IMR-90 (cell line): ENCODE data around the gene KRTAP10-10. TPM values are rescaled to one million over a fixed set of nuclear protein-coding genes. Genes with fewer than 3 reads are reported as not detected.

Source experiments
- ATAC-seq: fragments of 200-7000 bp; cut with Tn5 transposase; 2 replicates; pipeline ENCODE4 v1.9.1; 2020; ENCODE audit warnings: low read depth, mild to moderate bottlenecking, moderate library complexity
- BruUV-seq: library from RNA; stranded (reverse); fragments of 400-500 nt; replicated peaks from 2 replicates; lab custom pipeline; 2021; lab: Mats Ljungman, UMichigan
- CTCF ChIA-PET: fragments of 300-600 bp; formaldehyde crosslinking; extraction: SDS; loops from one replicate; lab custom pipeline; 2021; ENCODE audit warnings: antibody characterized with exemption; lab: Yijun Ruan, JAX
- POLR2A ChIA-PET: fragments of 300-600 bp; sonication (Branson Sonifier 250); formaldehyde crosslinking; loops from one replicate; lab custom pipeline; 2022; ENCODE audit warnings: antibody characterized with exemption; ENCODE audit not compliant: unreplicated experiment; lab: Charles Lee
- DNase-seq: peaks from one replicate; pipeline ENCODE4 v3.0.0; 2013
- H2AFZ ChIP-seq: replicated peaks from 2 replicates; pipeline ENCODE3; 2013; ENCODE audit warnings: low read length, mild to moderate bottlenecking; ENCODE audit not compliant: poor library complexity
- H2AK5ac ChIP-seq: 2 replicates; pipeline ENCODE4 v1.6.1; 2013; ENCODE audit warnings: low read depth, low read length, inconsistent platforms
- H2AK9ac ChIP-seq: replicated peaks from 2 replicates; pipeline ENCODE3; 2013; ENCODE audit warnings: mild to moderate bottlenecking, low read depth, low read length, moderate library complexity; ENCODE audit not compliant: poor library complexity
- H2BK120ac ChIP-seq: 2 replicates; pipeline ENCODE4 v1.6.1; 2013; ENCODE audit warnings: low read depth, low read length, inconsistent platforms
- H2BK15ac ChIP-seq: 3 replicates; pipeline ENCODE4 v1.6.1; 2013; ENCODE audit warnings: low read depth, low read length, inconsistent platforms
- H2BK20ac ChIP-seq: 2 replicates; pipeline ENCODE4 v1.6.1; 2013; ENCODE audit warnings: low read depth, mild to moderate bottlenecking, inconsistent platforms, low read length, moderate library complexity
- H2BK5ac ChIP-seq: 2 replicates; pipeline ENCODE4 v1.6.1; 2013; ENCODE audit warnings: mild to moderate bottlenecking, low read depth, low read length, inconsistent platforms; ENCODE audit not compliant: poor library complexity, severe bottlenecking
- H3K14ac ChIP-seq: replicated peaks from 2 replicates; pipeline ENCODE4 v1.6.1; 2013; ENCODE audit warnings: low read depth, low read length, inconsistent platforms
- H3K18ac ChIP-seq: 2 replicates; pipeline ENCODE4 v1.6.1; 2013; ENCODE audit warnings: low read depth, low read length, control low read depth
- H3K23ac ChIP-seq: 2 replicates; pipeline ENCODE4 v1.6.1; 2013; ENCODE audit warnings: low read depth, low read length, inconsistent platforms
- H3K27ac ChIP-seq: 2 replicates; pipeline ENCODE4 v1.5.1; 2013; ENCODE audit warnings: mild to moderate bottlenecking, control low read depth, low read length; ENCODE audit not compliant: insufficient read depth
- H3K27me3 ChIP-seq: 2 replicates; pipeline ENCODE4 v1.6.1; 2013; ENCODE audit warnings: low read length; ENCODE audit not compliant: control insufficient read depth, insufficient read depth
- H3K36me3 ChIP-seq: 2 replicates; pipeline ENCODE4 v1.6.1; 2013; ENCODE audit warnings: low read length, mixed read lengths; ENCODE audit not compliant: control insufficient read depth, insufficient read depth
- H3K4ac ChIP-seq: 2 replicates; pipeline ENCODE4 v1.6.1; 2013; ENCODE audit warnings: low read depth, low read length, inconsistent platforms
- H3K4me1 ChIP-seq: 2 replicates; pipeline ENCODE4 v1.6.1; 2013; ENCODE audit warnings: low read length, mixed read lengths; ENCODE audit not compliant: control insufficient read depth, insufficient read depth
- H3K4me2 ChIP-seq: 2 replicates; pipeline ENCODE4 v1.6.1; 2013; ENCODE audit warnings: low read depth, mild to moderate bottlenecking, control low read depth, low read length, moderate library complexity
- H3K4me3 ChIP-seq: 2 replicates; pipeline ENCODE4 v1.5.1; 2013; ENCODE audit warnings: low read depth, mild to moderate bottlenecking, control low read depth, low read length, moderate library complexity; ENCODE audit not compliant: insufficient read depth
- H3K56ac ChIP-seq: 2 replicates; pipeline ENCODE4 v1.6.1; 2013; ENCODE audit warnings: low read length, inconsistent platforms; ENCODE audit not compliant: insufficient read depth; ENCODE audit errors: extremely low read depth
- H3K79me1 ChIP-seq, 2 experiments: 2 replicates each; pipeline ENCODE4 v1.6.1; 2013; ENCODE audit warnings: low read length in 2 of 2, inconsistent platforms in 1 of 2, low read depth in 1 of 2
- H3K9ac ChIP-seq: 2 replicates; pipeline ENCODE4 v1.6.1; 2013; ENCODE audit warnings: low read depth, low read length, control low read depth
- H3K9me1 ChIP-seq: 2 replicates; pipeline ENCODE4 v1.6.1; 2013; ENCODE audit warnings: low read length, inconsistent platforms; ENCODE audit not compliant: insufficient read depth
- H3K9me3 ChIP-seq: 2 replicates; pipeline ENCODE4 v1.6.1; 2013; ENCODE audit warnings: low read length; ENCODE audit not compliant: control insufficient read depth, insufficient read depth
- H4K20me1 ChIP-seq: 2 replicates; pipeline ENCODE4 v1.6.1; 2013; ENCODE audit warnings: low read length, inconsistent platforms; ENCODE audit not compliant: insufficient read depth
- H4K5ac ChIP-seq: 2 replicates; pipeline ENCODE4 v1.6.1; 2013; ENCODE audit warnings: mild to moderate bottlenecking, low read depth, low read length, control low read depth
- H4K8ac ChIP-seq, 2 experiments: 2 replicates each; pipeline ENCODE4 v1.6.1; 2013; ENCODE audit warnings: low read depth in 2 of 2, low read length in 2 of 2, control low read depth in 1 of 2, inconsistent platforms in 1 of 2
- H4K91ac ChIP-seq: 2 replicates; pipeline ENCODE4 v1.6.1; 2013; ENCODE audit warnings: low read depth, low read length, inconsistent platforms; ENCODE audit not compliant: insufficient read depth
- BHLHE40 ChIP-seq: fragments of 150-350 bp; IDR thresholded peaks from 2 replicates; pipeline ENCODE4 v1.6.1; 2016; ENCODE audit warnings: mild to moderate bottlenecking, low read depth, low read length
- CEBPB ChIP-seq: IDR thresholded peaks from 2 replicates; pipeline ENCODE4 v1.6.1; 2012; ENCODE audit warnings: low read depth, low read length, improper control_type of control experiment
- CHD1 ChIP-seq: IDR thresholded peaks from 2 replicates; pipeline ENCODE4 v1.6.1; 2012; ENCODE audit warnings: low read depth, low read length, improper control_type of control experiment
- CTCF ChIP-seq: conservative IDR thresholded peaks from 2 replicates; pipeline ENCODE4 v1.5.1; 2012; ENCODE audit warnings: mild to moderate bottlenecking, low read depth, low read length, improper control_type of control experiment
- ELK1 ChIP-seq: fragments of 150-350 bp; IDR thresholded peaks from 2 replicates; pipeline ENCODE4 v1.6.1; 2016; ENCODE audit warnings: low read depth, mild to moderate bottlenecking, low read length, moderate library complexity, borderline replicate concordance
- FOS ChIP-seq: fragments of 150-350 bp; IDR thresholded peaks from 2 replicates; pipeline ENCODE4 v1.6.1; 2016; ENCODE audit warnings: low read depth, low read length
- MAFK ChIP-seq: IDR thresholded peaks from 2 replicates; pipeline ENCODE4 v1.6.1; 2012; ENCODE audit warnings: low read depth, low read length, improper control_type of control experiment
- MAZ ChIP-seq: IDR thresholded peaks from 2 replicates; pipeline ENCODE4 v1.6.1; 2012; ENCODE audit warnings: low read depth, mild to moderate bottlenecking, low read length, improper control_type of control experiment, moderate library complexity, borderline replicate concordance
- MXI1 ChIP-seq: IDR thresholded peaks from 2 replicates; pipeline ENCODE4 v1.6.1; 2012; ENCODE audit warnings: low read depth, mild to moderate bottlenecking, low read length, moderate library complexity, borderline replicate concordance
- NFE2L2 ChIP-seq: fragments of 150-350 bp; IDR thresholded peaks from 2 replicates; pipeline ENCODE4 v1.6.1; 2016; ENCODE audit warnings: low read depth, mild to moderate bottlenecking, low read length
- POLR2A ChIP-seq: IDR thresholded peaks from 2 replicates; pipeline ENCODE4 v1.6.1; 2012; ENCODE audit warnings: mild to moderate bottlenecking, low read depth, low read length
- RAD21 ChIP-seq: IDR thresholded peaks from 2 replicates; pipeline ENCODE4 v1.6.1; 2012; ENCODE audit warnings: low read length, improper control_type of control experiment
- RCOR1 ChIP-seq: IDR thresholded peaks from 2 replicates; pipeline ENCODE4 v1.6.1; 2012; ENCODE audit warnings: mild to moderate bottlenecking, low read length, improper control_type of control experiment; ENCODE audit not compliant: insufficient replicate concordance
- RFX5 ChIP-seq: IDR thresholded peaks from 2 replicates; pipeline ENCODE4 v1.8.0; 2012; ENCODE audit warnings: low read depth, mild to moderate bottlenecking, low read length, moderate library complexity
- SMC3 ChIP-seq: fragments of 150-350 bp; IDR thresholded peaks from 2 replicates; pipeline ENCODE4 v1.6.1; 2016; ENCODE audit warnings: low read depth, mild to moderate bottlenecking, antibody characterized with exemption, low read length, moderate library complexity
- USF2 ChIP-seq: fragments of 150-350 bp; IDR thresholded peaks from 2 replicates; pipeline ENCODE4 v1.6.1; 2017; ENCODE audit warnings: mild to moderate bottlenecking, antibody characterized with exemption, low read length, low read depth
- dilution Hi-C: fragments of 300-500 bp; cut with HindIII; formaldehyde crosslinking; loops from one replicate; pipeline ENCODE4 v1.14.3; 2018; ENCODE audit warnings: low sequenced_read_pairs; ENCODE audit not compliant: unreplicated experiment
- in situ Hi-C: fragments of 300-500 bp; cut with MboI; formaldehyde crosslinking; loops from 3 replicates; pipeline ENCODE4 v1.14.3; 2019; ENCODE audit warnings: low sequenced_read_pairs, inconsistent platforms, mixed read lengths
- intact Hi-C: fragments of 100-400 bp; cut with micrococcal nuclease; formaldehyde crosslinking; loops from 2 replicates; pipeline ENCODE4 v1.10.0; 2022
- polyA plus RNA-seq, 3 experiments: library from polyadenylated mRNA; depleted of rRNA; stranded (reverse); fragments of >200 nt; gene quantifications; 2 replicates each; pipeline ENCODE4 v1.2.3, GENCODE V29; 2012; ENCODE audit warnings: low replicate concordance in 1 of 3
- total RNA-seq: library from RNA; depleted of rRNA; stranded (reverse); fragments of >200 nt; gene quantifications from 2 replicates; pipeline ENCODE4 v1.2.3, GENCODE V29; 2012

Gene KRTAP10-10
- total and polyA plus RNA-seq, 2 of the 4 experiments (the other 2 are of a cell fraction) = not detected

- no peaks in the 10 kb centered on the region for H3K79me1 ChIP-seq
- intact Hi-C loops (no loop called here), in situ Hi-C loops (no loop called here), dilution Hi-C loops (no loop called here)
- H2BK120ac ChIP-seq = no peak overlapping the region
- no peak for DNase-seq
- no peaks in the 10 kb centered on the region for H3K27me3 ChIP-seq
- no TSS peak for BruUV-seq
- no peak overlapping the region for H3K4me2 ChIP-seq
- H3K36me3 ChIP-seq = no peaks in the 10 kb centered on the region
- no peak overlapping the region for H2BK15ac ChIP-seq
- no peak overlapping the region for H3K23ac ChIP-seq
- no peak overlapping the region for H4K8ac ChIP-seq
- no peak overlapping the region for H2AFZ ChIP-seq
- H4K91ac ChIP-seq = no peak overlapping the region
- no peak overlapping the region for H3K14ac ChIP-seq
- H3K4me3 ChIP-seq = no peak overlapping the region
- H3K56ac ChIP-seq = no peak overlapping the region
- no peak overlapping the region for H4K5ac ChIP-seq
- TF ChIP-seq USF2 (no peak), CEBPB (no peak), RAD21 (no peak), SMC3 (no peak), RFX5 (no peak), CHD1 (no peak), BHLHE40 (no peak), FOS (no peak), ELK1 (no peak), CTCF (no peak), MXI1 (no peak), POLR2A (no peak), NFE2L2 (no peak), MAFK (no peak), RCOR1 (no peak), MAZ (no peak)
- H2AK9ac ChIP-seq = no peak overlapping the region
- H3K27ac ChIP-seq = no peak overlapping the region
- CTCF ChIA-PET = no interaction called here
- no peak overlapping the region for H3K18ac ChIP-seq
- H2BK5ac ChIP-seq = no peak overlapping the region
- no peak overlapping the region for H3K4ac ChIP-seq
- H4K20me1 ChIP-seq = no peaks in the 10 kb centered on the region
- H3K9ac ChIP-seq = no peak overlapping the region
- no peak for ATAC-seq
- H3K9me1 ChIP-seq = no peaks in the 10 kb centered on the region
- no peaks in the 10 kb centered on the region for H3K4me1 ChIP-seq
- no peak overlapping the region for H2BK20ac ChIP-seq
- POLR2A ChIA-PET = no interaction called here
- peaks cover 12% of the 10 kb centered on the region for H3K9me3 ChIP-seq
- H2AK5ac ChIP-seq = no peak overlapping the region
These were observed 28.0 kb upstream of the KRTAP10-10 start for GRCh38 chr21:44609193-44609592.
